ENCODE measurements around the gene ALX3. TPM values are rescaled to one million over a fixed set of nuclear protein-coding genes. Genes with fewer than 3 reads are reported as not detected.
"Not testable (repeated sequence)": the region's sequence is repeated elsewhere in the genome, so short reads cannot be mapped to it uniquely, and the experiment has no call there.

The ALX3 gene
- total and polyA plus RNA-seq, 12 donors = 0.04 TPM; not detected in 11

GRCh38 chr1:110081061-110081460, 10.6 kb upstream of the ALX3 start:
- H3K27me3 ChIP-seq = peaks cover 0 to 71% (median 48%) of the 10 kb centered on the region in 7 donors

DNA sequence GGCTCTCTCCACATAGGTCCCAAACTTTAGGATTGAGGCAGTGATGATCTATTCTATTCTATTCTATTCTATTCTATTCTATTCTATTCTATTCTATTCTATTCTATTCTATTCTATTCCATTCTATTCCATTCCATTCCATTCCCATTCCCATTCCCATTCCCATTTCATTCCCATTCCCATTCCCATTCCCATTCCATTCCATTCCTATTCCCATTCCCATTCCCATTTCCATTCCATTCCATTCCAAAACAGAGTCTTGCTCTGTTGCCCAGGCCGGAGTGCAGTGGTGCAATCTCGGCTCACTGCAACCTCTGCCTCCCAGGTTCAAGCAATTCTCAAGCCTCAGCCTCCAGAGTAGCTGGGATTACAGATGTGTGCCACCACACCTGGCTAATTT, 9.5 kb upstream of the ALX3 start:
- intact Hi-C loops (cut with DNase I); ATAC-seq: not testable (repeated sequence)
- peaks cover 0 to 72% (median 37%) of the 10 kb centered on the region in 7 donors for H3K27me3 ChIP-seq

More at GRCh38 chr1:110081061-110081460, 10.6 kb upstream of the ALX3 start:
- TF ChIP-seq, protein P1, sequence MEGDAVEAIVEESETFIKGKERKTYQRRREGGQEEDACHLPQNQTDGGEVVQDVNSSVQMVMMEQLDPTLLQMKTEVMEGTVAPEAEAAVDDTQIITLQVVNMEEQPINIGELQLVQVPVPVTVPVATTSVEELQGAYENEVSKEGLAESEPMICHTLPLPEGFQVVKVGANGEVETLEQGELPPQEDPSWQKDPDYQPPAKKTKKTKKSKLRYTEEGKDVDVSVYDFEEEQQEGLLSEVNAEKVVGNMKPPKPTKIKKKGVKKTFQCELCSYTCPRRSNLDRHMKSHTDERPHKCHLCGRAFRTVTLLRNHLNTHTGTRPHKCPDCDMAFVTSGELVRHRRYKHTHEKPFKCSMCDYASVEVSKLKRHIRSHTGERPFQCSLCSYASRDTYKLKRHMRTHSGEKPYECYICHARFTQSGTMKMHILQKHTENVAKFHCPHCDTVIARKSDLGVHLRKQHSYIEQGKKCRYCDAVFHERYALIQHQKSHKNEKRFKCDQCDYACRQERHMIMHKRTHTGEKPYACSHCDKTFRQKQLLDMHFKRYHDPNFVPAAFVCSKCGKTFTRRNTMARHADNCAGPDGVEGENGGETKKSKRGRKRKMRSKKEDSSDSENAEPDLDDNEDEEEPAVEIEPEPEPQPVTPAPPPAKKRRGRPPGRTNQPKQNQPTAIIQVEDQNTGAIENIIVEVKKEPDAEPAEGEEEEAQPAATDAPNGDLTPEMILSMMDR (IDR thresholded peaks at IDR 0.05) = no peak
- 89 to 92% methylated on average over 5 of the region's 5 CpGs for WGBS, 2 donors
- DNase-seq (no peak), ATAC-seq (no peak)
- Histone ChIP-seq H3K27ac (no peak overlapping the region), H3K4me3 (no peak overlapping the region), H3K36me3 (no peaks in the 10 kb centered on the region), H3K9me3 (no peaks in the 10 kb centered on the region), H3K4me1 (peaks cover 8 to 25% (median 15%) of the 10 kb centered on the region in 9 donors)
- intact Hi-C loops (cut with DNase I) = no loop called here

DNA sequence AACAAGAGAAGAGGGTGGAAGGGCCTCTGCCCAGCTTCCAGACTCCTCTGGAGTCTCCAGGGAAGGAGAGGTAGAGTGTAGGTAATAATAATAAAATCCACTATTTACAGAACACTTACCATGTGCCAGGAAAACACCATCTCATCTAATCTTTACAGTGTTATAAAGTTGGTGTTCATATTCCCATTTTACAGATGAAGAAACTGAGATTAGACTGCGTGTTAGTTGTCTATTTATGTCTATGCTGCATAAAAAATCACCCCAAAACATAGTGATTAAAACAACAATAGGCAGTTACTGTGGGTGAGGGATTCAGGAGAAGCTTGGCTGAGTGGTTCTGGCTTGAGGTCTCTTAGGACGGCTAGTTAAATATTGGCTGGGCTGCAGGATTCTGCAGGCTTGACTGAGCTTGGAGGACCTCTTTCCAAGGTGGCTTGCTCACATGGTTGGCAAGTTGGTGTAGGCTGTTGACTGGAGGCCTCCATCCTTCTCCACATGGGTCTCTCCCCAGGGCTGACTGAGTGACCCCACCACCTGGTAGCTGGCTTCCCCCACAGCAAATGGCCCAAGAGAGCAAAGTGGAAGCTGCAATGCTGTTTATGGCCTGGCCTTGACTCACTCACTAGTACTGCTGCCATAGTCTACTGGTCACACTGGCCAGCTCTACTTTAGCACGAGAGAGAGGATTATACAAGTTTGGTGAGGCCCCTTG, 6.5 kb upstream of the ALX3 start:
- Histone ChIP-seq H3K27ac (no peak overlapping the region), H3K4me1 (no peaks in the 10 kb centered on the region), H3K36me3 (no peaks in the 10 kb centered on the region), H3K9me3 (no peaks in the 10 kb centered on the region), H3K27me3 (peaks cover 0 to 72% (median 31%) of the 10 kb centered on the region in 7 donors), H3K4me3 (no peak overlapping the region)
- 82 to 85% methylated on average over 3 of the region's 3 CpGs for WGBS, 2 donors
- intact Hi-C loops (cut with DNase I) = no loop called here
- ATAC-seq (no peak), DNase-seq (no peak)
- TF ChIP-seq, protein P1 (IDR thresholded peaks at IDR 0.05) = no peak

More for the DNA sequence above, 9.5 kb upstream of the ALX3 start:
- H3K36me3 ChIP-seq, DNase-seq, H3K4me3 ChIP-seq, H3K9me3 ChIP-seq, H3K27ac ChIP-seq: not testable (repeated sequence)
- H3K4me1 ChIP-seq = peaks cover 8 to 21% (median 15%) of the 10 kb centered on the region in 9 donors
- WGBS, 2 donors = 97% methylated on average over 2 of the region's 2 CpGs

GRCh38 chr1:110074166-110074565, 3.7 kb upstream of the ALX3 start:
- intact Hi-C loops (cut with DNase I) = no loop called here
- Histone ChIP-seq H3K4me1 (peaks cover 0 to 16% (median 12%) of the 10 kb centered on the region in 9 donors), H3K36me3 (no peaks in the 10 kb centered on the region), H3K27ac (no peak overlapping the region), H3K9me3 (no peaks in the 10 kb centered on the region), H3K27me3 (peaks cover 21 to 84% (median 59%) of the 10 kb centered on the region in 7 donors), H3K4me3 (no peak overlapping the region)
- DNase-seq (no peak), ATAC-seq (no peak)
- TF ChIP-seq, protein P1 (IDR thresholded peaks at IDR 0.05) = no peak
- 74 to 77% methylated on average over 4 of the region's 4 CpGs for WGBS, 2 donors

GRCh38 chr1:110070282-110070669, 196 bp downstream of the ALX3 start:
- no peaks in the 10 kb centered on the region for H3K9me3 ChIP-seq
- H3K27ac ChIP-seq = no peak overlapping the region
- DNase-seq (no peak), ATAC-seq (peak in 4 of 8 donors; percentile 7 to 23 (median 12))
- intact Hi-C loops (cut with DNase I) = no loop called here
- no peaks in the 10 kb centered on the region for H3K36me3 ChIP-seq
- TF ChIP-seq, protein P1 (IDR thresholded peaks at IDR 0.05) = no peak
- H3K4me1 ChIP-seq = peaks cover 0 to 33% (median 27%) of the 10 kb centered on the region in 9 donors
- peak overlapping the region in 9 of 10 donors; percentile 3 to 42 (median 29) for H3K4me3 ChIP-seq
- 6% methylated on average over 27 to 52 of the region's 52 CpGs for WGBS, 2 donors
- H3K27me3 ChIP-seq = peaks cover 35 to 92% (median 79%) of the 10 kb centered on the region in 7 donors

All from heart right ventricle (tissue), 16 donors.